ENCODE results near the gene IARS1. TPM values are rescaled to one million over a fixed set of nuclear protein-coding genes. Genes with fewer than 3 reads are reported as not detected.

IARS1 gene
- total and polyA plus RNA-seq, 2 of the 4 experiments (the other 2 are of a cell fraction), result 85.3 to 414 TPM

DNA sequence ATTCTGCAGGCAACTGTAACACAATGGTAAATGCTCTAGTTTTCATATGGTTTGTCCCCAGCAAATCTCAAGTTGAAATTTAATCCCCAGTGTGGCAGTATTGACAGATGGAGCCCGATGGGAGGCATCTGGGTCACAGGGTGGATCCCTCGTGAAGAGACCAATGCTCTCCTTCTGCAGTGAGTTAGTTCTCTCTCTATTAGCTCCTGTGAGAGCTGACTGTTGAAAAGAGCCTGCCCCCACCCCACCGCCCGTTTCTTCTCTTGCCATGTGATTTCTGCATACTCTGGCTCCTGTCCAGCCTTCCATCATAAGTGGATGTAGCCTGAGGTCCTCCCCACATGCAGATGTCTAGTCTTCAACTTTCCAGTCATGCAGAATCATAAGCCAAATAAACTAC, 27.0 kb downstream of the IARS1 start:
- Histone ChIP-seq H3K14ac (replicated peaks; ENCODE audit: low read depth, low read length) (no peak overlapping the region), H3K4me3 (ENCODE audit: insufficient read depth, low read depth, low read length) (no peak overlapping the region), H3K18ac (ENCODE audit: low read depth, low read length) (no peak overlapping the region), H3K9ac (ENCODE audit: low read depth, low read length) (no peak overlapping the region), H3K9me3 (ENCODE audit: control insufficient read depth, insufficient read depth, low read length) (no peaks in the 10 kb centered on the region), H4K91ac (ENCODE audit: insufficient read depth, low read depth, low read length) (no peak overlapping the region), H3K4ac (ENCODE audit: low read depth, low read length) (peak overlapping the region; percentile 2; the same call in 1 of the 2 replicates), H4K20me1 (ENCODE audit: insufficient read depth, low read length) (peaks cover 6% of the 10 kb centered on the region; the same call in 1 of the 2 replicates), H2BK5ac (ENCODE audit: low read depth, low read length, poor library complexity, severe bottlenecking) (peak overlapping the region; percentile 7), H2BK120ac (ENCODE audit: low read depth, low read length) (no peak overlapping the region), H4K5ac (ENCODE audit: low read depth, low read length) (no peak overlapping the region), H3K4me2 (ENCODE audit: low read depth, low read length) (no peak overlapping the region), H3K9me1 (ENCODE audit: insufficient read depth, low read length) (peaks cover 9% of the 10 kb centered on the region; the same call in 1 of the 2 replicates), H3K27me3 (ENCODE audit: control insufficient read depth, insufficient read depth, low read length) (no peaks in the 10 kb centered on the region), H3K79me1 (ENCODE audit: low read depth in 1 of 2, low read length in 2 of 2) (peaks cover 21 to 65% of the 10 kb centered on the region in 2 experiments), H3K4me1 (ENCODE audit: control insufficient read depth, insufficient read depth, low read length) (peaks cover 2% of the 10 kb centered on the region; the same call in 1 of the 2 replicates), H3K27ac (ENCODE audit: insufficient read depth, low read length) (no peak overlapping the region), H2BK15ac (ENCODE audit: low read depth, low read length) (no peak overlapping the region), H2AFZ (replicated peaks; ENCODE audit: low read length, poor library complexity) (no peak overlapping the region), H4K8ac (ENCODE audit: low read depth in 2 of 2, low read length in 2 of 2) (no peak overlapping the region), H2BK20ac (ENCODE audit: low read depth, low read length) (no peak overlapping the region), H3K56ac (ENCODE audit: extremely low read depth, insufficient read depth, low read length) (no peak overlapping the region), H2AK5ac (ENCODE audit: low read depth, low read length) (no peak overlapping the region), H3K23ac (ENCODE audit: low read depth, low read length) (no peak overlapping the region), H3K36me3 (ENCODE audit: control insufficient read depth, insufficient read depth, low read length) (peaks cover 73% of the 10 kb centered on the region), H2AK9ac (replicated peaks; ENCODE audit: low read depth, low read length, poor library complexity) (no peak overlapping the region)
- TF ChIP-seq ELK1 (IDR thresholded peaks at IDR 0.05; ENCODE audit: borderline replicate concordance, low read depth, low read length) (no peak), NFE2L2 (IDR thresholded peaks at IDR 0.05; ENCODE audit: low read depth, low read length) (no peak)
- intact Hi-C loops (cut with micrococcal nuclease), result loop anchor here (5.0 kb wide), 1 partner anchor 36 kb away; no protein-coding TSS in a partner anchor
- DNase-seq, result no peak
- ChIA-PET CTCF (no interaction called here), POLR2A (ENCODE audit: unreplicated experiment) (interaction anchor here (1.0 kb wide), 1 partner anchor 15 kb away, joined by 3 read pairs; no protein-coding TSS in a partner anchor)
- in situ Hi-C loops (cut with MboI; ENCODE audit: low sequenced_read_pairs), result no loop called here
- no CpG with 5 or more reads among the region's 4 CpGs for WGBS, 2 experiments (ENCODE audit: extremely low coverage in 2 of 2, insufficient read length in 1 of 2)
- no TSS peak for BruUV-seq (replicated peaks)
- dilution Hi-C loops (cut with HindIII; ENCODE audit: low sequenced_read_pairs, unreplicated experiment), result no loop called here
- no peak for ATAC-seq (ENCODE audit: low read depth)
